Retinal pigment epithelial cell (primary cell): ENCODE measurements around the gene SS18L1.
A peak's percentile ranks its signal among the peaks of the same experiment; 100 is the strongest.

Experiments
- DNase-seq: peaks from one replicate; pipeline ENCODE4 v3.0.0-alpha.2; 2010; ENCODE audit warnings: low read depth
- H3K4me3 ChIP-seq: 2 replicates; pipeline ENCODE4 v1.5.1; 2011; ENCODE audit warnings: mild to moderate bottlenecking, low read length, control low read depth, moderate library complexity
- CTCF ChIP-seq: conservative IDR thresholded peaks from 2 replicates; pipeline ENCODE4 v1.5.1; 2011; ENCODE audit warnings: low read depth, low read length, control low read depth, inconsistent platforms

SS18L1 gene

GRCh38 chr20:62202676-62203377 lies 59.3 kb downstream of the SS18L1 start:
- no peak overlapping the region for H3K4me3 ChIP-seq
- DNase-seq = no peak
- no peak for TF ChIP-seq CTCF

- DNase-seq = no peak
- H3K4me3 ChIP-seq = no peak overlapping the region
- no peak for TF ChIP-seq CTCF
These were observed 59.9 kb downstream of the SS18L1 start for GRCh38 chr20:62203378-62204030.

GRCh38 chr20:62205618-62206387 lies 62.2 kb downstream of the SS18L1 start:
- TF ChIP-seq CTCF = no peak
- no peak for DNase-seq
- H3K4me3 ChIP-seq = no peak overlapping the region

- no peak for DNase-seq
- H3K4me3 ChIP-seq = no peak overlapping the region
- TF ChIP-seq CTCF = no peak
These were observed 62.8 kb downstream of the SS18L1 start for GRCh38 chr20:62206388-62206775.

GRCh38 chr20:62208061-62208794 lies 64.7 kb downstream of the SS18L1 start:
- H3K4me3 ChIP-seq = no peak overlapping the region
- no peak for DNase-seq
- no peak for TF ChIP-seq CTCF

- no peak overlapping the region for H3K4me3 ChIP-seq
- TF ChIP-seq CTCF = peak; percentile 30
- DNase-seq = no peak
These were observed 65.5 kb downstream of the SS18L1 start for GRCh38 chr20:62208795-62209755.
